HEK293 (cell line): Measurements from ENCODE around the gene KCNQ1.

Source experiments
- HOXA7 ChIP-seq: sonication (generic); formaldehyde crosslinking; IDR thresholded peaks from 2 replicates; pipeline ENCODE4 v1.8.1; 2022; ENCODE audit warnings: missing genetic modification reagents, borderline replicate concordance
- KLF16 ChIP-seq: fragments of 450-650 bp; formaldehyde crosslinking; IDR thresholded peaks from 2 replicates; pipeline ENCODE4 v1.5.1; 2017; ENCODE audit warnings: missing biosample characterization, missing genetic modification characterization
- ZBTB8A ChIP-seq: fragments of 450-650 bp; formaldehyde crosslinking; IDR thresholded peaks from 2 replicates; pipeline ENCODE4 v1.5.1; 2016; ENCODE audit warnings: missing biosample characterization, missing genetic modification characterization
- ZNF274 ChIP-seq, 2 experiments: fragments of 200-500 bp in 1 of 2; fragments of 450-650 bp in 1 of 2; sonication (Bioruptor generic) in 1 of 2; formaldehyde crosslinking in 1 of 2; IDR thresholded peaks; 2 replicates each; pipeline versions ENCODE4 v1.5.1 to v1.6.1; 2014 to 2016; ENCODE audit warnings: borderline replicate concordance in 1 of 2, inconsistent platforms in 1 of 2, low read length in 1 of 2, missing biosample characterization in 1 of 2, missing genetic modification characterization in 1 of 2
- ZNF518A ChIP-seq: fragments of 450-650 bp; formaldehyde crosslinking; conservative IDR thresholded peaks from 2 replicates; pipeline ENCODE4 v1.5.1; 2016; ENCODE audit warnings: low read depth, missing biosample characterization, missing genetic modification characterization
- ZNF623 ChIP-seq: fragments of 450-650 bp; formaldehyde crosslinking; IDR thresholded peaks from 2 replicates; pipeline ENCODE4 v1.5.1; 2016; ENCODE audit warnings: missing biosample characterization, missing genetic modification characterization
- ZNF768 ChIP-seq: fragments of 450-650 bp; formaldehyde crosslinking; IDR thresholded peaks from 2 replicates; pipeline ENCODE4 v1.5.1; 2018; ENCODE audit warnings: missing biosample characterization, mild to moderate bottlenecking, missing genetic modification characterization
- ZNF785 ChIP-seq: fragments of 450-650 bp; formaldehyde crosslinking; IDR thresholded peaks from 2 replicates; pipeline ENCODE4 v1.5.1; 2016; ENCODE audit warnings: missing biosample characterization, missing genetic modification characterization
- TF ChIP-seq, protein P1 (sequence below): fragments of 450-650 bp; formaldehyde crosslinking; IDR thresholded peaks from 2 replicates; pipeline ENCODE4 v1.5.1; 2016; ENCODE audit warnings: missing biosample characterization, missing genetic modification characterization
- TF ChIP-seq, protein P2 (sequence below): fragments of 450-650 bp; formaldehyde crosslinking; IDR thresholded peaks from 2 replicates; pipeline ENCODE4 v1.5.1; 2016; ENCODE audit warnings: missing biosample characterization, missing genetic modification characterization, borderline replicate concordance
- TF ChIP-seq, protein P3 (sequence below): fragments of 450-650 bp; formaldehyde crosslinking; IDR thresholded peaks from 2 replicates; pipeline ENCODE4 v1.5.1; 2016; ENCODE audit warnings: missing biosample characterization, missing genetic modification characterization
- TF ChIP-seq, protein P4 (sequence below): fragments of 450-650 bp; formaldehyde crosslinking; IDR thresholded peaks from 2 replicates; pipeline ENCODE4 v1.5.1; 2016; ENCODE audit warnings: missing biosample characterization, missing genetic modification characterization

- TF ChIP-seq ZNF274 (IDR thresholded peaks at IDR 0.05; ENCODE audit: low read length) (no peak), ZNF274 (tag by site-specific recombination; IDR thresholded peaks at IDR 0.05; ENCODE audit: borderline replicate concordance) (no peak), ZNF518A (tag by site-specific recombination) (no peak), ZNF768 (no peak), ZNF785 (tag by site-specific recombination) (no peak), HOXA7 (CRISPR knock-in tag) (no peak), KLF16 (tag by site-specific recombination) (no peak), ZNF623 (no peak), ZBTB8A (tag by site-specific recombination) (no peak)
- TF ChIP-seq, protein P1, sequence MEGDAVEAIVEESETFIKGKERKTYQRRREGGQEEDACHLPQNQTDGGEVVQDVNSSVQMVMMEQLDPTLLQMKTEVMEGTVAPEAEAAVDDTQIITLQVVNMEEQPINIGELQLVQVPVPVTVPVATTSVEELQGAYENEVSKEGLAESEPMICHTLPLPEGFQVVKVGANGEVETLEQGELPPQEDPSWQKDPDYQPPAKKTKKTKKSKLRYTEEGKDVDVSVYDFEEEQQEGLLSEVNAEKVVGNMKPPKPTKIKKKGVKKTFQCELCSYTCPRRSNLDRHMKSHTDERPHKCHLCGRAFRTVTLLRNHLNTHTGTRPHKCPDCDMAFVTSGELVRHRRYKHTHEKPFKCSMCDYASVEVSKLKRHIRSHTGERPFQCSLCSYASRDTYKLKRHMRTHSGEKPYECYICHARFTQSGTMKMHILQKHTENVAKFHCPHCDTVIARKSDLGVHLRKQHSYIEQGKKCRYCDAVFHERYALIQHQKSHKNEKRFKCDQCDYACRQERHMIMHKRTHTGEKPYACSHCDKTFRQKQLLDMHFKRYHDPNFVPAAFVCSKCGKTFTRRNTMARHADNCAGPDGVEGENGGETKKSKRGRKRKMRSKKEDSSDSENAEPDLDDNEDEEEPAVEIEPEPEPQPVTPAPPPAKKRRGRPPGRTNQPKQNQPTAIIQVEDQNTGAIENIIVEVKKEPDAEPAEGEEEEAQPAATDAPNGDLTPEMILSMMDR (tag by site-specific recombination): no peak
- TF ChIP-seq, protein P2, sequence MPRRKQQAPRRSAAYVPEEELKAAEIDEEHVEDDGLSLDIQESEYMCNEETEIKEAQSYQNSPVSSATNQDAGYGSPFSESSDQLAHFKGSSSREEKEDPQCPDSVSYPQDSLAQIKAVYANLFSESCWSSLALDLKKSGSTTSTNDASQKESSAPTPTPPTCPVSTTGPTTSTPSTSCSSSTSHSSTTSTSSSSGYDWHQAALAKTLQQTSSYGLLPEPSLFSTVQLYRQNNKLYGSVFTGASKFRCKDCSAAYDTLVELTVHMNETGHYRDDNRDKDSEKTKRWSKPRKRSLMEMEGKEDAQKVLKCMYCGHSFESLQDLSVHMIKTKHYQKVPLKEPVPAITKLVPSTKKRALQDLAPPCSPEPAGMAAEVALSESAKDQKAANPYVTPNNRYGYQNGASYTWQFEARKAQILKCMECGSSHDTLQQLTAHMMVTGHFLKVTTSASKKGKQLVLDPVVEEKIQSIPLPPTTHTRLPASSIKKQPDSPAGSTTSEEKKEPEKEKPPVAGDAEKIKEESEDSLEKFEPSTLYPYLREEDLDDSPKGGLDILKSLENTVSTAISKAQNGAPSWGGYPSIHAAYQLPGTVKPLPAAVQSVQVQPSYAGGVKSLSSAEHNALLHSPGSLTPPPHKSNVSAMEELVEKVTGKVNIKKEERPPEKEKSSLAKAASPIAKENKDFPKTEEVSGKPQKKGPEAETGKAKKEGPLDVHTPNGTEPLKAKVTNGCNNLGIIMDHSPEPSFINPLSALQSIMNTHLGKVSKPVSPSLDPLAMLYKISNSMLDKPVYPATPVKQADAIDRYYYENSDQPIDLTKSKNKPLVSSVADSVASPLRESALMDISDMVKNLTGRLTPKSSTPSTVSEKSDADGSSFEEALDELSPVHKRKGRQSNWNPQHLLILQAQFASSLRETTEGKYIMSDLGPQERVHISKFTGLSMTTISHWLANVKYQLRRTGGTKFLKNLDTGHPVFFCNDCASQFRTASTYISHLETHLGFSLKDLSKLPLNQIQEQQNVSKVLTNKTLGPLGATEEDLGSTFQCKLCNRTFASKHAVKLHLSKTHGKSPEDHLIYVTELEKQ (tag by site-specific recombination): no peak
- TF ChIP-seq, protein P3, sequence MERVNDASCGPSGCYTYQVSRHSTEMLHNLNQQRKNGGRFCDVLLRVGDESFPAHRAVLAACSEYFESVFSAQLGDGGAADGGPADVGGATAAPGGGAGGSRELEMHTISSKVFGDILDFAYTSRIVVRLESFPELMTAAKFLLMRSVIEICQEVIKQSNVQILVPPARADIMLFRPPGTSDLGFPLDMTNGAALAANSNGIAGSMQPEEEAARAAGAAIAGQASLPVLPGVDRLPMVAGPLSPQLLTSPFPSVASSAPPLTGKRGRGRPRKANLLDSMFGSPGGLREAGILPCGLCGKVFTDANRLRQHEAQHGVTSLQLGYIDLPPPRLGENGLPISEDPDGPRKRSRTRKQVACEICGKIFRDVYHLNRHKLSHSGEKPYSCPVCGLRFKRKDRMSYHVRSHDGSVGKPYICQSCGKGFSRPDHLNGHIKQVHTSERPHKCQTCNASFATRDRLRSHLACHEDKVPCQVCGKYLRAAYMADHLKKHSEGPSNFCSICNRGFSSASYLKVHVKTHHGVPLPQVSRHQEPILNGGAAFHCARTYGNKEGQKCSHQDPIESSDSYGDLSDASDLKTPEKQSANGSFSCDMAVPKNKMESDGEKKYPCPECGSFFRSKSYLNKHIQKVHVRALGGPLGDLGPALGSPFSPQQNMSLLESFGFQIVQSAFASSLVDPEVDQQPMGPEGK (tag by site-specific recombination): no peak
- TF ChIP-seq, protein P4, sequence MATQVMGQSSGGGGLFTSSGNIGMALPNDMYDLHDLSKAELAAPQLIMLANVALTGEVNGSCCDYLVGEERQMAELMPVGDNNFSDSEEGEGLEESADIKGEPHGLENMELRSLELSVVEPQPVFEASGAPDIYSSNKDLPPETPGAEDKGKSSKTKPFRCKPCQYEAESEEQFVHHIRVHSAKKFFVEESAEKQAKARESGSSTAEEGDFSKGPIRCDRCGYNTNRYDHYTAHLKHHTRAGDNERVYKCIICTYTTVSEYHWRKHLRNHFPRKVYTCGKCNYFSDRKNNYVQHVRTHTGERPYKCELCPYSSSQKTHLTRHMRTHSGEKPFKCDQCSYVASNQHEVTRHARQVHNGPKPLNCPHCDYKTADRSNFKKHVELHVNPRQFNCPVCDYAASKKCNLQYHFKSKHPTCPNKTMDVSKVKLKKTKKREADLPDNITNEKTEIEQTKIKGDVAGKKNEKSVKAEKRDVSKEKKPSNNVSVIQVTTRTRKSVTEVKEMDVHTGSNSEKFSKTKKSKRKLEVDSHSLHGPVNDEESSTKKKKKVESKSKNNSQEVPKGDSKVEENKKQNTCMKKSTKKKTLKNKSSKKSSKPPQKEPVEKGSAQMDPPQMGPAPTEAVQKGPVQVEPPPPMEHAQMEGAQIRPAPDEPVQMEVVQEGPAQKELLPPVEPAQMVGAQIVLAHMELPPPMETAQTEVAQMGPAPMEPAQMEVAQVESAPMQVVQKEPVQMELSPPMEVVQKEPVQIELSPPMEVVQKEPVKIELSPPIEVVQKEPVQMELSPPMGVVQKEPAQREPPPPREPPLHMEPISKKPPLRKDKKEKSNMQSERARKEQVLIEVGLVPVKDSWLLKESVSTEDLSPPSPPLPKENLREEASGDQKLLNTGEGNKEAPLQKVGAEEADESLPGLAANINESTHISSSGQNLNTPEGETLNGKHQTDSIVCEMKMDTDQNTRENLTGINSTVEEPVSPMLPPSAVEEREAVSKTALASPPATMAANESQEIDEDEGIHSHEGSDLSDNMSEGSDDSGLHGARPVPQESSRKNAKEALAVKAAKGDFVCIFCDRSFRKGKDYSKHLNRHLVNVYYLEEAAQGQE (tag by site-specific recombination): no peak
Observed at GRCh38 chr11:2564008-2564530, 119.3 kb downstream of the KCNQ1 start.
